Stimulated activated CD4-positive, alpha-beta T cell treated with anti-CD3 and anti-CD28 coated beads, Interleukin-2, amount 100 ng/mL, for 24 hours (primary cell): ENCODE results near the gene SP2.
A peak's percentile ranks its signal among the peaks of the same experiment; 100 is the strongest.
"Not testable (repeated sequence)": the region's sequence is repeated elsewhere in the genome, so short reads cannot be mapped to it uniquely, and the experiment has no call there.

Source experiments
- DNase-seq, 2 donors: peaks; one replicate each; pipeline ENCODE4 v3.0.0-alpha.2; 2020

SP2 gene

GRCh38 chr17:47925678-47925988, 29.6 kb downstream of the SP2 start:
- no peak for DNase-seq

GRCh38 chr17:47927821-47928400, 31.9 kb downstream of the SP2 start:
- DNase-seq = no peak

GRCh38 chr17:47928415-47928814, 32.4 kb downstream of the SP2 start:
- no peak for DNase-seq

GRCh38 chr17:47929218-47930000, 33.4 kb downstream of the SP2 start:
- no peak for DNase-seq

- no peak for DNase-seq
Observed at GRCh38 chr17:47931848-47932247, 35.8 kb downstream of the SP2 start.

GRCh38 chr17:47934856-47935255, 38.8 kb downstream of the SP2 start:
- DNase-seq = no peak

GRCh38 chr17:47935468-47935867, 39.4 kb downstream of the SP2 start:
- not testable (repeated sequence) for DNase-seq

- DNase-seq = no peak
Observed at GRCh38 chr17:47935961-47936360, 39.9 kb downstream of the SP2 start.

GRCh38 chr17:47937941-47938340, 41.9 kb downstream of the SP2 start:
- DNase-seq = no peak

- peak; percentile 94 to 95 for DNase-seq
Observed at GRCh38 chr17:47941246-47942095, 45.4 kb downstream of the SP2 start, which contains the start of gene PNPO. Gene PNPO, plus strand, starts transcription at chr17:47941571. Its CDS starts 105 bp downstream, at chr17:47941676.

GRCh38 chr17:47942096-47942510, 46.1 kb downstream of the SP2 start:
- peak in 1 of 2 donors; percentile 14 for DNase-seq

GRCh38 chr17:47942568-47942967, 46.5 kb downstream of the SP2 start:
- no peak for DNase-seq

GRCh38 chr17:47945080-47945479, 49.0 kb downstream of the SP2 start:
- no peak for DNase-seq

- no peak for DNase-seq
Observed at GRCh38 chr17:47945529-47946508, 49.8 kb downstream of the SP2 start.

GRCh38 chr17:47946516-47946915, 50.5 kb downstream of the SP2 start:
- DNase-seq = no peak

GRCh38 chr17:47946929-47947397, 50.9 kb downstream of the SP2 start:
- DNase-seq = peak; percentile 82 to 85

- no peak for DNase-seq
Observed at GRCh38 chr17:47948706-47949196, 52.7 kb downstream of the SP2 start.

GRCh38 chr17:47949197-47949759, 53.2 kb downstream of the SP2 start:
- peak; percentile 87 to 90 for DNase-seq

GRCh38 chr17:47949946-47950345, 53.9 kb downstream of the SP2 start:
- DNase-seq = no peak

GRCh38 chr17:47950448-47950847, 54.4 kb downstream of the SP2 start:
- no peak for DNase-seq

- no peak for DNase-seq
Observed at GRCh38 chr17:47952171-47953021, 56.4 kb downstream of the SP2 start.
